ENCODE results near the gene NAAA. TPM values are rescaled to one million over a fixed set of nuclear protein-coding genes. Genes with fewer than 3 reads are reported as not detected.

The NAAA gene
- total and polyA plus RNA-seq, 2 of the 13 experiments (the other 11 are each of a cell fraction or from before 2014, with no cell fraction given) = 22.4 to 24.6 TPM

- TF ChIP-seq TFDP1 (CRISPR knock-in tag; IDR thresholded peaks at IDR 0.05; ENCODE audit: borderline replicate concordance) = no peak
- TF ChIP-seq FOXA3 (CRISPR knock-in tag; IDR thresholded peaks at IDR 0.05) = no peak; the same call in 1 of the 2 replicates
- no peak for TF ChIP-seq ZNF543 (CRISPR knock-in tag; IDR thresholded peaks at IDR 0.05)
- no peak for TF ChIP-seq ZBTB14 (CRISPR knock-in tag; IDR thresholded peaks at IDR 0.05)
- TF ChIP-seq ZNF574 (CRISPR knock-in tag; IDR thresholded peaks at IDR 0.05) = peak; percentile 65
- TF ChIP-seq ZNF781 (CRISPR knock-in tag; IDR thresholded peaks at IDR 0.05; ENCODE audit: borderline replicate concordance, not compliant biosample characterization) = no peak
- TF ChIP-seq ZNF558 (CRISPR knock-in tag; IDR thresholded peaks at IDR 0.05; ENCODE audit: borderline replicate concordance) = no peak
- TF ChIP-seq DMAP1 (CRISPR knock-in tag; IDR thresholded peaks at IDR 0.05) = no peak
- no peak for TF ChIP-seq RXRB (CRISPR knock-in tag; IDR thresholded peaks at IDR 0.05; ENCODE audit: borderline replicate concordance)
- TF ChIP-seq FOXM1 (CRISPR knock-in tag; IDR thresholded peaks at IDR 0.05) = no peak
- TF ChIP-seq HNF4G (IDR thresholded peaks at IDR 0.05; ENCODE audit: borderline replicate concordance, low read depth, low read length) = no peak
- no peak for TF ChIP-seq HNF4G (CRISPR knock-in tag; IDR thresholded peaks at IDR 0.05; ENCODE audit: borderline replicate concordance, low read depth)
- peak; percentile 53; the same call in 1 of the 2 replicates for TF ChIP-seq ZSCAN25 (CRISPR knock-in tag; IDR thresholded peaks at IDR 0.05)
- peak; percentile 83 for TF ChIP-seq ZBTB4 (CRISPR knock-in tag; IDR thresholded peaks at IDR 0.05; ENCODE audit: borderline replicate concordance)
- TF ChIP-seq ARNT2 (CRISPR knock-in tag; IDR thresholded peaks at IDR 0.05; ENCODE audit: low read depth) = no peak
- no peak for TF ChIP-seq KLF12 (CRISPR knock-in tag; IDR thresholded peaks at IDR 0.05; ENCODE audit: borderline replicate concordance)
- TF ChIP-seq KAT2B (IDR thresholded peaks at IDR 0.05; ENCODE audit: borderline replicate concordance, low read depth, low read length) = no peak
- no peak; the same call in 1 of the 2 replicates for TF ChIP-seq CREB3 (CRISPR knock-in tag; IDR thresholded peaks at IDR 0.05)
- TF ChIP-seq ZNF101 (CRISPR knock-in tag; IDR thresholded peaks at IDR 0.05; ENCODE audit: borderline replicate concordance, low read depth) = 0 out of 2 replicates have a peak, but pooled peaks have one; percentile 68
These were observed at the start of gene NAAA (continued) for GRCh38 chr4:75940692-75941253.

All from HepG2 (cell line).